GM12865 (cell line): ENCODE measurements around the gene GALNT2.
A peak's percentile ranks its signal among the peaks of the same experiment; 100 is the strongest.

Experiments used
- DNase-seq: peaks from one replicate; pipeline ENCODE4 v3.0.0; 2010; ENCODE audit warnings: low read depth
- H3K4me3 ChIP-seq: 2 replicates; pipeline ENCODE4 v1.5.1; 2011; ENCODE audit warnings: mild to moderate bottlenecking, low read depth, low read length, control low read depth
- CTCF ChIP-seq: IDR thresholded peaks from 2 replicates; pipeline ENCODE4 v1.5.1; 2011; ENCODE audit warnings: low read length, control low read depth, low read depth, inconsistent platforms; ENCODE audit not compliant: insufficient read depth; ENCODE audit errors: missing control alignments

The GALNT2 gene

GRCh38 chr1:230303069-230303468, 236.0 kb downstream of the GALNT2 start:
- H3K4me3 ChIP-seq, result no peak overlapping the region
- no peak for DNase-seq
- TF ChIP-seq CTCF, result no peak

GRCh38 chr1:230303822-230304221, 236.8 kb downstream of the GALNT2 start:
- no peak overlapping the region for H3K4me3 ChIP-seq
- TF ChIP-seq CTCF, result no peak
- no peak for DNase-seq

- no peak overlapping the region for H3K4me3 ChIP-seq
- TF ChIP-seq CTCF, result peak; percentile 42
- DNase-seq, result peak; percentile 80
Measured at GRCh38 chr1:230306169-230306568, 239.1 kb downstream of the GALNT2 start.

GRCh38 chr1:230307213-230307612, 240.2 kb downstream of the GALNT2 start:
- TF ChIP-seq CTCF, result no peak
- DNase-seq, result peak; percentile 18
- H3K4me3 ChIP-seq, result no peak overlapping the region

GRCh38 chr1:230308039-230308438, 241.0 kb downstream of the GALNT2 start:
- DNase-seq, result no peak
- no peak for TF ChIP-seq CTCF
- no peak overlapping the region for H3K4me3 ChIP-seq

GRCh38 chr1:230308821-230309220, 241.8 kb downstream of the GALNT2 start:
- no peak overlapping the region for H3K4me3 ChIP-seq
- TF ChIP-seq CTCF, result no peak
- DNase-seq, result no peak

GRCh38 chr1:230309646-230310177, 242.7 kb downstream of the GALNT2 start:
- no peak for DNase-seq
- H3K4me3 ChIP-seq, result no peak overlapping the region
- no peak for TF ChIP-seq CTCF
